Measurements from ENCODE around the gene RTN4IP1.

RTN4IP1 gene

DNA sequence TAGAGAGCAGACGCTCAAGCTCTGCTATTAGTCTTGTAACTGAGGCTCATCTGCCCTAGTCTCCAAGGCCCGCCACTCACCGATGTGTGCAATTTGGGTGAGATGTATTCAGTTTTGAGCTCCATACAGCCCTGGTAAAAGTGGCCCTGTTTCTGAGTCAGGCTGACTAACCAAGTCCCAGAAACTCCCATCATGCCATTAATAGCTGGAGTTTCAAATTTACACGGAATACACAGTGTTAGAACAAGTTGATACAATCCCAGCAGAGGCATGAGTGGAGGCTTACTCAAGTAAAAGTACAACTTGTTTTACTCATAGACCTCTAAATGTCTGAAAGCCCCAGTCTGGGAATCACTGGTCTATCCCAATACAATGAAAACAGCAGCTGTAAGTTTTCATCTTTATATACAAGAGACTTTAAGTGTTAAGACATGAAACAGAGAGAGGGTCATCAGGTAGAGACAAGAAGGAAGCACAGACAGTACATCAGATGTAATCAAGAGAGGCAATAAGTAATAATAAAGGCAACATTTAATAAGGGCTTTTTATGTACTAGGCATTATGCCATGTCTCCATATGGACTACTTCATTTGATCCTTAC lies 42.4 kb downstream of the RTN4IP1 start:
- no peak for DNase-seq (ENCODE audit: low spot score)
- TF ChIP-seq, protein P1, sequence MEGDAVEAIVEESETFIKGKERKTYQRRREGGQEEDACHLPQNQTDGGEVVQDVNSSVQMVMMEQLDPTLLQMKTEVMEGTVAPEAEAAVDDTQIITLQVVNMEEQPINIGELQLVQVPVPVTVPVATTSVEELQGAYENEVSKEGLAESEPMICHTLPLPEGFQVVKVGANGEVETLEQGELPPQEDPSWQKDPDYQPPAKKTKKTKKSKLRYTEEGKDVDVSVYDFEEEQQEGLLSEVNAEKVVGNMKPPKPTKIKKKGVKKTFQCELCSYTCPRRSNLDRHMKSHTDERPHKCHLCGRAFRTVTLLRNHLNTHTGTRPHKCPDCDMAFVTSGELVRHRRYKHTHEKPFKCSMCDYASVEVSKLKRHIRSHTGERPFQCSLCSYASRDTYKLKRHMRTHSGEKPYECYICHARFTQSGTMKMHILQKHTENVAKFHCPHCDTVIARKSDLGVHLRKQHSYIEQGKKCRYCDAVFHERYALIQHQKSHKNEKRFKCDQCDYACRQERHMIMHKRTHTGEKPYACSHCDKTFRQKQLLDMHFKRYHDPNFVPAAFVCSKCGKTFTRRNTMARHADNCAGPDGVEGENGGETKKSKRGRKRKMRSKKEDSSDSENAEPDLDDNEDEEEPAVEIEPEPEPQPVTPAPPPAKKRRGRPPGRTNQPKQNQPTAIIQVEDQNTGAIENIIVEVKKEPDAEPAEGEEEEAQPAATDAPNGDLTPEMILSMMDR (IDR thresholded peaks at IDR 0.05; ENCODE audit: extremely low read depth, missing control alignments): no peak

DNA sequence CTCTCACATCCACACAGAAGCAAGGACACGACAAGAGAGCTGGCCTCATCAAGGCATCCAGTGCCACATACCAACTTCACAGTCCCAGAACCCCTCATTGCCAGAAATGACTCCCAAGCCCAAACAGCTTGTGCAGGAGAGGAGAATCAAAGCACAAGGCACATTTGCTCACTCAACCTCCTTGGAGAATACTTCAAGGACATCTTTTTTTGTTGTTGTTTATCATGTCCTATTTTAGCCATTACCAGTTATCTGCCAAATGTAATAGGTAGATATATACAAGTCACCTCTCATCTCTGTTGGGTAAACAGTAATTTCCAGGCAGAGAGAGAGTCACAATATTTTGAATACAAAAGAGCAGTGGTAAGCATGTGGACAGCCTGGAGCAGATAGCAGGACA lies 47.8 kb downstream of the RTN4IP1 start:
- TF ChIP-seq, protein P1 (IDR thresholded peaks at IDR 0.05; ENCODE audit: extremely low read depth, missing control alignments): no peak
- no peak for DNase-seq (ENCODE audit: low spot score)

DNA sequence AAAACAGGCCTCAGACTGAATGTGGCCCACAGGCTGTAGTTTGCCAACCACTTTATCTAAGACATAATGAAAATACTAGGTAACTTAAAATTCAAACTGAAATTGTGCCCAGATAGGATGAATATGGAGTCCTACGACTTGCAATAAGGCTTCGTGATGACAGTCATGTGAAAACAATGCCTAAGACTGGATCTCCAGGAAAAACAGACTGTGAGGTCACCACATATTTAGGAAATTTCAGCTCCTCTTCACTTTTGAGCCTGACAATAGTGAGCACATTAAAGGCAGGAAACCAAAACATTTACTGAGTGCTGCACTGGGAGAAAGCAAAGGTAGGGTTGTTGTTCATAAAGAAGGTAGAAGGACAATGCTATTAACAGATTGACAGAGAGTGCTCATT lies 50.0 kb downstream of the RTN4IP1 start:
- TF ChIP-seq, protein P1 (IDR thresholded peaks at IDR 0.05; ENCODE audit: extremely low read depth, missing control alignments): no peak

DNA sequence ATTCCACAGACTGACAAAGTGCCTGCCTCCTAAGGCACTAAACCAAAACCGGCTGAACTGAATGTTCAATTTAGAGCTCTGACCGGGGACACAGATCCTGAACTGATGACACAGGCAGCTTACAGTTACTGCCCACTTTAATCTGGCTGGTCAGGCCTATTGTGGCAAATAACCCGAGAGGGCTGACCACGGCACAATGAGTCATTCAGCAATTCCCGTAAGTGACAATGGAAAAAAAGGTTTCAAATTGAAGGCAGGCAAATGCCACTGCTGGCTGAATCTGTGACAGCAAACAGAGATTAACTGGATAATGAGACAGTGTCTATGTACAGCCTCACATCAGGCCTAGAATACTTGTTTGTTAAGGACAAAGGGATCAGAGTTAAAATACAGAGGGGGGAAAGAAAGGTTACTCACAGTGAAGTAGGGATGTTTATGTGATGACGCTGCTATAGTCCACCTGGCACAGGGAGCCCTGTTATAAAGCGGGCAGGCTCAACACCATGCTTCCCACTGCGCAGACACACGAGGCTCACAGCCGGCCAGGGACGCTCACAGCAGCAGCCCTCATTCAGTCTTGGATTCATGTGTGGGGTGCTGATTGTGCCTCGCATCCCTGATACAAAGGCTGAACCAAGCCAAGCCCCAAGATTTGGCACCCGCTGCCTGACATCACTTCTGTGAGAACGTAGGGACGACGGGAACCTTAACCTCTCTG lies 54.4 kb downstream of the RTN4IP1 start:
- TF ChIP-seq, protein P1 (IDR thresholded peaks at IDR 0.05; ENCODE audit: extremely low read depth, missing control alignments): no peak
- no peak for DNase-seq (ENCODE audit: low spot score)

More for the DNA sequence above, 50.0 kb downstream of the RTN4IP1 start:
- no peak for DNase-seq (ENCODE audit: low spot score)

DNA sequence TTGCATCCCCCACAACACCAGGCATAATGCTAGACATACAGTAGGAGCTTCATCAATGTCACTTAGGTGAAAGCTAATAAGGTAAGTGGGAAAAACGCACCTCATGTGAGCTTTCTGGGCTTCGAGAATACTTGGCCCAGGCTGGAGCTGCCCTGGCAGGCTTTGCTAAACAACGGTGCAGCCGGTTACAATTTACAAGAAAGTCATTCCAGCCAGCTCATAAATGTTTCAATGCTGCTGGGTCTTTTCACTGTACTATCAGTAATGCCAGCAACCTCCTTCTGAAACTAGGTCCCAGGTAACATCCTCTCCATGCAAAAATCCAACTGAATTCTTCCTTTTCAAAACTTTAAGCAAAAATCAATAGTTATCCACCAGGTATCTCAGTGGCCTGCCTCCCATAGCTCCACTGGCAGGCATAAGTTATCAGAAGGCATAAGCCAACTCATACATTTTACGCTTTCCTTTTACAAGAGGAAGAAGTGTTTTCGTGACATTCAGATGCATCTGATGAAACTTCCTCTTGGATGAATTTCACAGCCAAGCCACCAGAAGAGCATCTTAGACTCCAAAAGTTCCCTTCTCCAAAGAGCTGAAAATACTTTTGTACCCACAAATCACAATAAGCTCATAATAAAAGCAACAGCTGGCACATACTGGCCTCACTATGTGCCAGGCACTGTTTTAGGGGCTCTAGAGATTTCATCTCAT lies 56.3 kb downstream of the RTN4IP1 start:
- DNase-seq (ENCODE audit: low spot score): no peak
- TF ChIP-seq, protein P1 (IDR thresholded peaks at IDR 0.05; ENCODE audit: extremely low read depth, missing control alignments): no peak

DNA sequence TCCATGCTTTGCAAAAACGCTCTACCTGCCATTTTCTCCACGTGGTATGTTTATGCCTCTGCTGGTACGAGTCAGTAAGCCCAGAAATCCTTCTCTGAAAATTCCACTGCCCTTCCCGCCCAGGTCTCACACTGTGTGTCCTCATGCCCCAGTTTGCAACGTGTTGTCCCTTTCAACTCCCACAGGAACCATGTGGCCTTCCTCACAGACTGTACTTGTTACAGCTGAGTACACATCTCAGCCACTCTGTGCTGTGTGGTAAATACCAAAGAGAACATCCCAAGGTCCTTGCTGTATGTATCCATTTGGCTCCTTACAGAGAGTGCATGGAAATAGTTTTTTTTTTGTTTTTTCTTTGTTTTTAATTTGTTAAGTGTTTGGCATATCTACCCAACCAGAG lies 56.9 kb downstream of the RTN4IP1 start:
- no peak for DNase-seq (ENCODE audit: low spot score)
- TF ChIP-seq, protein P1 (IDR thresholded peaks at IDR 0.05; ENCODE audit: extremely low read depth, missing control alignments): no peak

DNA sequence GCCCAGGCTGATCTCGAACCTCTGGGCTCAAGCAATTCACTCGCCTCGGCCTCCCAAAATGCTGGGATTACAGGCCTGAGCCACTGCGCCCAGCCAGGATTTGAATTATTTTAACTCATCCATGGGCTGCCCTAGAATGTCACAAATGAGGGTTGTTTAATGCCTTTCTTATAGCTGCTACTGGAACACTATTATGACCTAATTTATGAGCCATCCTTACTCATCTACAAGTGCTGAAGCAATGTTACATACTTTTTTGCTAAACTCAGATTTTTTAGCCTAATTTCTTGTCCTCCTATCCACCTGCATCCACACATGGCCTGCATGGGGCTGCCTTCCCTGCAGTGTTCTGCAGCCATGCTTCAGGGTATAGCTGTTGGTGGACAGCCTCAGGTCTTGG lies 59.9 kb downstream of the RTN4IP1 start:
- no peak for DNase-seq (ENCODE audit: low spot score)

More for the DNA sequence above, 59.9 kb downstream of the RTN4IP1 start:
- TF ChIP-seq, protein P1 (IDR thresholded peaks at IDR 0.05; ENCODE audit: extremely low read depth, missing control alignments): no peak

Measured in GM20000 (cell line).